ENCODE data around the gene HAP1. TPM values are rescaled to one million over a fixed set of nuclear protein-coding genes. Genes with fewer than 3 reads are reported as not detected.

HAP1 gene
- total and polyA plus RNA-seq, 2 of the 8 experiments (the other 6 are each of a cell fraction or from before 2014, with no cell fraction given), result 2.3 to 3.6 TPM

DNA sequence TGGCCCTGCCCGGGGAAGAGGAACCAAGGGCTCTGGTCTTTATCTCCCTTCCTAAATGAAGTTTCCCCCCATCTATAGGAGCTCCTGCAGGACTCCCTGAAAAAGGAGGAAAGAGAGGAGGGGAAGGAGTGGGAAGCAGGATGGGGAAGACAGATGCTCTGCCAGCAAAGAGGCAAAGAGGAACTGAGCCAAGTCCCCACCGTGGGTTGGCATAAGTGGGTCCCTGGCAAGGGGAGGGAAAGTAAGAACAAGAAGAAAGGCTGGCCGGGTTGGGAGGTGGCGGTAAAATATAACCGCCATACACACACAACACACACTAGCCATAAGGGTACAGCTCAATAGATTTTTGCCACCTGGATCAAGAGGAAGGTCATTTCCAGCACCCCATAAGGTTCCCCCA lies 51.8 kb downstream of the HAP1 start:
- Histone ChIP-seq H3K23me2 (ENCODE audit: low read depth, low read length) (no peaks in the 10 kb centered on the region), H4K91ac (replicated peaks; ENCODE audit: insufficient read length, low read length) (no peak overlapping the region), H2BK5ac (ENCODE audit: low read depth, low read length) (no peak overlapping the region), H3K4me1 (replicated peaks in 1 of 4; ENCODE audit: control insufficient read depth in 3 of 4, insufficient read depth in 4 of 4, low read length in 3 of 4) (peaks cover 0 to 12% (median 4%) of the 10 kb centered on the region in 4 experiments; a peak in 6 of 7 replicates), H3K18ac (ENCODE audit: extremely low read depth, low read length) (no peak overlapping the region), H3K27ac (ENCODE audit: low read depth, low read length) (no peak overlapping the region), H2AFZ (ENCODE audit: low read length) (no peak overlapping the region), H3K9me3 (ENCODE audit: insufficient read depth in 2 of 2, low read depth in 1 of 2, low read length in 1 of 2) (no peaks in the 10 kb centered on the region), H3K79me1 (ENCODE audit: low read depth, low read length) (no peaks in the 10 kb centered on the region), H3K23ac (ENCODE audit: insufficient read length) (no peak overlapping the region), H3K4me2 (ENCODE audit: insufficient read depth in 1 of 2, low read depth in 2 of 2, low read length in 2 of 2) (no peak overlapping the region), H3K27me3 (replicated peaks in 1 of 4; ENCODE audit: control insufficient read depth in 3 of 4, extremely low read depth in 1 of 4, insufficient read depth in 3 of 4, low read length in 3 of 4) (no peaks in the 10 kb centered on the region), H2BK12ac (ENCODE audit: low read depth, low read length) (no peak overlapping the region), H3K79me2 (ENCODE audit: control insufficient read depth in 1 of 2, insufficient read depth in 2 of 2, low read length in 2 of 2) (no peaks in the 10 kb centered on the region), H2BK20ac (ENCODE audit: low read length) (no peak overlapping the region), H3K4me3 (ENCODE audit: extremely low read depth in 1 of 4, insufficient read depth in 2 of 4, low read depth in 3 of 4, low read length in 4 of 4) (no peak overlapping the region), H3K9ac (replicated peaks in 1 of 4; ENCODE audit: extremely low read depth in 1 of 4, low read depth in 3 of 4, low read length in 3 of 4) (no peak overlapping the region), H2BK120ac (replicated peaks; ENCODE audit: low read depth, low read length) (no peak overlapping the region), H3K36me3 (ENCODE audit: control insufficient read depth in 2 of 4, insufficient read depth in 4 of 4, low read length in 3 of 4) (no peaks in the 10 kb centered on the region), H2AK5ac (ENCODE audit: low read depth, low read length) (no peak overlapping the region), H3K56ac (replicated peaks; ENCODE audit: insufficient read length, low read depth, low read length) (no peak overlapping the region), H4K20me1 (replicated peaks in 1 of 2; ENCODE audit: control insufficient read depth in 1 of 2, insufficient read depth in 2 of 2, low read length in 2 of 2) (no peaks in the 10 kb centered on the region), H4K5ac (ENCODE audit: insufficient read length, low read depth, low read length) (no peak overlapping the region), H4K8ac (ENCODE audit: extremely low read depth, insufficient read depth, low read length) (no peak overlapping the region), H3K14ac (ENCODE audit: insufficient read length) (no peak overlapping the region), H3K4ac (replicated peaks; ENCODE audit: insufficient read length, low read depth, low read length) (no peak overlapping the region), H2BK15ac (ENCODE audit: low read length) (no peak overlapping the region)
- DNase-seq (ENCODE audit: low read depth in 1 of 2, low spot score in 2 of 2) (no peak), FAIRE-seq (no peak)
- POLR2A ChIA-PET (ENCODE audit: partially characterized antibody), result interaction anchor here (0.6 to 9.2 kb wide), 2 partner anchors 7 to 125 kb away, joined by 3 to 233 read pairs; partner anchors contain the start of gene EIF1
- WGBS, 2 experiments (ENCODE audit: extremely low coverage in 1 of 2, insufficient coverage in 1 of 2, insufficient read length in 1 of 2, insufficient replicate concordance in 2 of 2, low coverage in 1 of 2, low lambda C conversion rate in 2 of 2, missing lambda C conversion rate in 1 of 2), result 93% methylated on average over 5 of the region's 5 CpGs; no CpG with 5 or more reads in 1 of the 2 experiments
- CTCF ChIA-PET (ENCODE audit: partially characterized antibody), result interaction anchor here (0.6 to 2.1 kb wide), 5 partner anchors 13 to 156 kb away, joined by 3 to 12 read pairs (median 5); no protein-coding TSS in a partner anchor
- TF ChIP-seq BACH1 (IDR thresholded peaks at IDR 0.05; ENCODE audit: low read length) (no peak), BCL11A (IDR thresholded peaks at IDR 0.05; ENCODE audit: low read depth in 2 of 2, low read length in 2 of 2) (no peak), SUZ12 (IDR thresholded peaks at IDR 0.05; ENCODE audit: low read length) (no peak), NRF1 (IDR thresholded peaks at IDR 0.05; ENCODE audit: low read depth, low read length) (no peak), EZH2 (IDR thresholded peaks at IDR 0.05; ENCODE audit: low read depth, low read length, severe bottlenecking) (no peak), RFX5 (IDR thresholded peaks at IDR 0.05; ENCODE audit: borderline replicate concordance, low read depth, low read length) (no peak), TAF1 (IDR thresholded peaks at IDR 0.05; ENCODE audit: low read depth, low read length) (no peak), HDAC2 (IDR thresholded peaks at IDR 0.05; ENCODE audit: borderline replicate concordance in 1 of 2, low read depth in 2 of 2, low read length in 2 of 2) (no peak), HDAC6 (IDR thresholded peaks at IDR 0.05; ENCODE audit: low read depth, low read length) (no peak), CHD1 (IDR thresholded peaks at IDR 0.05; ENCODE audit: low read depth, low read length) (no peak), SP1 (IDR thresholded peaks at IDR 0.05; ENCODE audit: low read depth, low read length) (no peak)

Data from H1 (cell line).